Stromal cell of bone marrow (primary cell): ENCODE results near the gene ADAMTS12.
A peak's percentile ranks its signal among the peaks of the same experiment; 100 is the strongest.

Source experiments
- DNase-seq: peaks from one replicate; pipeline ENCODE4 v3.0.0-alpha.2; 2012; ENCODE audit warnings: low read depth

The ADAMTS12 gene

DNA sequence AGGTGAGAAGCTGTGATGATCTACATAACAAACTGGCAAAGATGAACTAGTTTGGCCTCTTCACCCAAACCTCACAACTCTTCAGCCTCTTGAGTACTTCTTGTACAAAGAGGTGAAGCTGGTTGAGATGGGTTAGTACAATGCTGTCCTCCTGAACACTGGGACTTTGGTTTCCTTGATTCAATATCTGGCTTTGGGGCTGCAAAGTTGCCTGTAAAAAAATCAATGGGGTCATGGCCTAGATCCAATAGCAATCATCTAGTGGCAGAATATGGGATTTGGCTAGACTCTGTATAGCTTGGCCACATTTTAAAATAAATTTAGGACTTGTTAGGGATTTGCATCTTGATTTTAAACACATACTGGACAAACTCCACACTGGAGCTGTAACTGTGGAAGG is 179.1 kb downstream of the ADAMTS12 start:
- no peak for DNase-seq

DNA sequence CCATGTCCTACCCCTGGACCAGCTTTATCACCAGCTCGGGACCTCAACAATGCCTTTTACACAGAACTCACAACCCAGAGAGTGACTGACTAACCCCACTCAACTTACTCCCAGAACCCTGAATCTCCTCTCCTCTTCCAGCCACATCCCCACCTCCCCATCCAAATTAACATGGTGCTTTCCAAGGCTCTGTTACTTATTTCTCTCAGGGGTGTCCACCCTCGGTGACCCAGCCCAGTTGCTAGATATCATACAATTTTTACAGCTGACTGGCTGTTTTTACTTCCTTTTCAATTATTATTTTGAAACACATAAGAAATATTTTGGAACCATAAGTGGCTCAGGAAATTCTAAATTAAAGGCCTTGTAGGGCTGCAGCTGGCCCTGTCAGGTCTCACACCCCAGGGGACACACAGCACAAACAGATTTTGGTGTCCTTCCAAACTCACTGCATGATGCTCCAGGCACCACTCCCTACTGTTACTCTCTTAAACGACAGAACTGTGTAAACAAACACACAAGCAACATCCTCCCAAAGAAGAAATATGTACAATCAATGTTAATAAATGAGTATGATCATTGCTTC is 180.6 kb downstream of the ADAMTS12 start:
- DNase-seq: no peak

GRCh38 chr5:33702867-33703266 is 188.9 kb downstream of the ADAMTS12 start:
- no peak for DNase-seq

GRCh38 chr5:33701951-33702350 is 189.8 kb downstream of the ADAMTS12 start:
- DNase-seq: no peak

GRCh38 chr5:33701251-33701650 is 190.5 kb downstream of the ADAMTS12 start:
- DNase-seq: peak; percentile 65

GRCh38 chr5:33696411-33696810 is 195.4 kb downstream of the ADAMTS12 start:
- DNase-seq: no peak

- no peak for DNase-seq
These were observed 198.8 kb downstream of the ADAMTS12 start for GRCh38 chr5:33692980-33693379.

DNA sequence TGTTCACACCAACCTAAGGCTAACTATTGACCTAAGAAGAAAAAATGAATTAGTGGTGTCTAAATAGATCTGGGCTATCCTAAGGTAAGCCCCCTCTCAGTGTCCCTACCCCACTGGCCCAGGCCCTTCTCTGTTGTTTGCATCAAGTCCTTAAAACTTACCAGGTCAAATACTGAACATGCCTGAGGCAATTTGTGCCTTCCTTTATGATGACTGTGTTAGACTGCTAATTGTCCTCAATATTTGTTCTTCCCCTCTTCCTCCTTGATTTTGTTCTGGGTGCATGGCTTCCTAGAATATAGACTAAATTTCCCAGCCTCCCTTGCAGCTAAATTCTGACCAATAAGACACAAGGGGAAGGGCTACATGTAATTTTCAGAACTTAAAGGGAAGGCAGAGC is 199.9 kb downstream of the ADAMTS12 start:
- DNase-seq: no peak

GRCh38 chr5:33690374-33691135 is 201.2 kb downstream of the ADAMTS12 start:
- DNase-seq: peak; percentile 92

DNA sequence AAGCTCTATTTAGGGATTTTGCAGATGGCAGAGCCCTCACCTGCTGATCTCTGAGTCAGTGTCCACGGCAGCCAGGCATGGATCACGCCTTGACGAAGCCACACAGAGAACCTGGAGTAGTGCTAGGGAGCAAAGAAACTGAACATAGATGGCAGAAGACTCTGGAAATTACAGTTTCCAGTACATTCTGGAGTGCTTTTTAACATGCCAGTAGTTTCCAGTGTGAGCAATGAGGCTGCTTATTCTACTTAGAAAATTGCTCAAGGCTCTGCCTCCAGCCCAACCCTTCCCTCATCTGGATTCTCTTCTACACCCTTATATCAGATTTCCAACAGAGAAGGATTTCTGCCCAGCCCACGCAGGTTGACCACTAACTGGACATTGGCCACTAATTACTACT is 203.3 kb downstream of the ADAMTS12 start:
- DNase-seq: peak; percentile 43

DNA sequence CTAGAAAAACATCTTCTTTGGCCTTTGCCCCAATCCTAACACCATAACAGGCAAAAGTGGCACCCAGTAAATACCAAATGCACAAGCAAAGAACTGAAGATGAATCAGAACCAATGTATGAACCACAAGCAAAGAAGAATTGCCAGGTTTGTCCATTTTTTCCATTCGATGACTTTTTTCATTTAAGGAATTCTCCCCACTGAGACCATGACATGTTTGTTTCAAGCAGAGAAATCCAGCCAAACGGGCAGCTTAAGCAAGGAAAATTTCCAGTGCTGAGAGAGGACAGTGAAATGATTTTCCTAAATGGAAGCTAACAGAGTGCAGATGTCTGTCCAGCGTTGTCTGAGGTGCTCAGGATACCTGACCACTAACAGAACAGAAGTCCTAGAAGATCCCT is 203.7 kb downstream of the ADAMTS12 start:
- peak; percentile 75 for DNase-seq

DNA sequence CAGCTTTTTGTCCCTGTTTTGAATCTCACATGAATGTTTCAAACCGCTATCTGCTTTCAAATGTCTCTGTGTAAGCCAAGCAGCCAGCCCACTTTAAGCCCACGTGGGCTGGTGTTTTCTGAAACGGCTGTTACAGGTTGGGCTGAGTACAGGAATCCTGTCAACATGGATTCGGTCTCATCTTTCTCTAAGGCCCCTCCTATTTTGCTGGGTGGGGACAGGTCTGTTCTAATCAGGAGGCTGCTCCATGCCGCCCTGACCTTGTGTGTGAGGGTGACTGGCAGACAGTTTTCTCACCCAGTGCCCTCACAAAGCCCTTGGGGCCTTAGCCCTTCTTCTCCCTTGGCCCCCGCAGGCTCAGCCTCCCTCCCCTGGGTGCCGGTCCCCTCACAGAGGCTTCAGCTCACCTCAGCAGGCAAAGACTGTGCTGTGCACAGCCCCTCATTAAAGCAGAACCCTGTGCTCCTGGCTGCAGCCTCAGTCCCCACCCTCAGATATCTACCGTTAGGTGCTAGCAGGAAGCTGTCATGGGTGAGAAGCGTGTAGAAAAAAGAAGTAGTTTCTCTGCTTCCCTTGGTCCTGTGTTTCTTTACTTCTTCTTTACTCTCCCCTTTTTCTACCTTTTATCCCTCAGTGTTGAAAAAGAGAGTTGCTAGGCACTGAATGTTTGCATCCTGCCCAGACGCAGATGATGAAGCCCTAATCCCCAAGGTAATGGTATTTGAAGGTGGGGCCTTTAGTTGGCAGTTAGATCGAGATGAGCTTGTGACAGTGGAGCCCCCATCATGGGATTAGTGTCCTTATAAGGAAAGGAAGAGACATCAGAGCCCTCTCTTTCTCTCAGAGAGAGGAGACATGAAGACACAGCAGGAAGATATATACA is 205.7 kb downstream of the ADAMTS12 start:
- DNase-seq: no peak

- no peak for DNase-seq
These were observed 207.2 kb downstream of the ADAMTS12 start for GRCh38 chr5:33684496-33685159.

GRCh38 chr5:33679791-33680190 is 212.0 kb downstream of the ADAMTS12 start:
- DNase-seq: peak; percentile 26

DNA sequence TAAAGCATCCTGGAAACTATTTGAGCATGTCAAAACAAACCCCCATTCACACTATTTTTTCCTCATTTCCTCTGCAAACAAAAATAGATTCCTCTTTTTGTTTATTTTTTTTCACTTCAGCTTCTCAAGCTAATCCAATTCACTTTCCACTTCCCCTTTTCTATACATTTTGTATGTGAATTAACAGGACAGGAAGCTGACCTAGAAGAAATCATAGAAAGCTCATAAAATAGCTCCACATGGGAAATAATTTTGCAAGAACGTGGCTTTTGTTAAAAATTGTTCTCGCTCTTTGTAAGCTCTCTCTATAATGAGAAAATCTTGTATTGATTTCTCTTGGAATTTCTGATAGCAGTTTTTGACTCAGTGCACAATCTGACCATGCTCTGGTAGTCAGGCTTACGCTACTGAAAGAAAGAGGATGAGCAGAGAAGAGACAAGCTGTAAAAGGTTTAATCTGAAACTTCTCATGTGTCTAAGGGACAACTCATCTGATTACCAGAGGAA is 215.8 kb downstream of the ADAMTS12 start:
- DNase-seq: no peak

DNA sequence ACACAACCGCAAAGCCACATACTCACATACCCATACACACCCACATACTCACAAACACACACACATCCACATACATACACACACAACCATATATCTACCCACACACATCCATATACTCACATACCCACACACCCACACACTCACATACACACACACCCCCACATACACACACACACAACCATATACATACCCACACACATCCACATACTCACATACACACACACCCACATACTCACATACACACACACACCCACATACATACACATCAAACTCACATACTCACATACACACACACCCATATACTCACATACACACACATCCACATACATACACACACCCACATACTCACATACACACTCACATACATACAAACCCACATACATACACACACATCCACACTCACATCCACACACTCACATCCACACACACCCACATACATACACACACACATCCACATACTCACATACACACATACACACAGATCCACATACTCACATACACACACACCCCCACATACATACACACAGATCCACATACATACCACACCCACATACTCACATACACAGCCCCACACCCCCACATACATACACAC is 220.0 kb downstream of the ADAMTS12 start:
- no peak for DNase-seq

DNA sequence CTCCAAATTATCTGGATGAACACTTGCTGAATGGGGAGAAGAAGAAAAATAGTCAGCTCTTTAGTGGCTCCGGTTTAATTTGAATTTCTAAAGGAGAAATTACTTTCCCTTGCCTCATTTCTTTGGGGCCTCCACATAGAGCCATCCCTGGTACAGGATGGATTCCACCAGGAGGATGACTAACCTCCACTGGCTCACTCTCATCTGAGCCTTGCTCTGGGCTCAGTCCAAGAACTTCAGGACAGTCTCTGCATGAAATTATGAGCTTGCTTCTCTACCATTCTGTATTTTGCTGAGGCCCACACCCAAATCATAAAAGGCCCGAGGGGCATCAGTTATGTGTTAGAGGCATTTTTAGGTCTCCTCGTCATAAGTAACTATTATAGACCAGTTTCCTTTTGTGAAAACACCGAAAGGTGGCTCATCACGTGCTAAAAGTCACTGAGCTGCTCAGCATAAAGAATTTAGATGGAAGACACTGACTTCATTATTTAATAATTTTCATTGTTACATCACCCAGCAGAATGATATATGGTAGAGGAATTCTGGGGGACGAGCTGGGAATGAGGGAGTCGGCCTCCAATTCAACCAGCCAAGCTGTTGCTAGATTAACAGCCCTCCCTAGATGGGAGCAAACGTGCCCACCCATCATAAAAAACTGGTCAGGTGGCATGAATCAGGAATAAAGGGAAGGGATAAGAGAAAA is 228.9 kb downstream of the ADAMTS12 start:
- DNase-seq: peak; percentile 59

DNA sequence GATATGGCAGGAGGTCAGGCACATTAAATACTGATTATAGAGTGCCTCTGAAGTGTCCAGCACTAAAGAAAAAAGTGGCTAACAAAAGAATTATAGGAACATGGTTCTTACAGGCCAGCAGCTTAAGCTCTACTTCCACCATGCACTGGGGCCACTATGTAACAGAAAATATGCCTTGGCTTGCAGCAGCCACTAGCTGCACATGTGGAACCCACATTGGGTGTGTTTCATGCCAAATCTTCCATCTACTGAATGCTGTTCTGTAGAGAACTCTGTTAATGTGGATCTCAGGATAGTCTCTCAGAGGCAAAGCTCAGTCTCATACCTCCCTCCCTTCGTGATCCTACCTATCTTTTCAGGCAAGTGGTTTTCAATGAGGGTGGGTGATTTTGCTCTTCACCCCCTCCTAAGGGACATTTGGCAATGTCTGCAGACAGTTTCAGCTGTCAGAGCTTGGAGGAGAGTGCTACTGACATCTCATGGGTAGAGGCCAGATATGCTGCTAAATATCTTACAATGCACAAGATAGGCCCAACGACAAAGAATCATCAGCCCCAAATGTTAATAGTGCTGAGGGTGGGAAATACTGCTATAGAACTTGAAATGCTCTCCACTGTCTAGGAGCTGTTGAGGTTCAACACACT is 232.1 kb downstream of the ADAMTS12 start:
- no peak for DNase-seq

GRCh38 chr5:33657804-33658440 is 233.9 kb downstream of the ADAMTS12 start:
- no peak for DNase-seq

GRCh38 chr5:33657176-33657575 is 234.6 kb downstream of the ADAMTS12 start:
- DNase-seq: no peak
